OCI-LY7 (cell line): Measurements from ENCODE around the gene SLAIN2.

ENCODE experiments used
- CTCF ChIP-seq: fragments of 200-600 bp; sonication (generic); conservative IDR thresholded peaks from 2 replicates; pipeline ENCODE4 v1.5.1; 2014; ENCODE audit warnings: mild to moderate bottlenecking, antibody characterized with exemption, low read length, moderate library complexity, mixed read lengths
- EZH2phosphoT487 ChIP-seq: fragments of 200-600 bp; sonication (generic); IDR thresholded peaks from 2 replicates; pipeline ENCODE4 v1.6.1; 2018; ENCODE audit warnings: low read depth, borderline replicate concordance, mild to moderate bottlenecking, mixed run types, antibody characterized with exemption, low read length, moderate library complexity, mixed read lengths

- TF ChIP-seq CTCF: no peak
- TF ChIP-seq EZH2phosphoT487: no peak
These were observed 33.8 kb upstream of the SLAIN2 start for GRCh38 chr4:48307528-48307927.
